Liver (tissue), 9 donors: Measurements from ENCODE around the gene MTMR1. TPM values are rescaled to one million over a fixed set of nuclear protein-coding genes. Genes with fewer than 3 reads are reported as not detected.
A peak's percentile ranks its signal among the peaks of the same experiment; 100 is the strongest.

Experiments used
- DNase-seq: peaks from one replicate; pipeline ENCODE4 v3.0.0-alpha.2; 2017; ENCODE audit warnings: low spot score
- H3K27ac ChIP-seq, 2 donors: one replicate each; pipeline ENCODE4 v1.7.0; 2013; ENCODE audit warnings: inconsistent platforms in 2 of 2, low read length in 2 of 2, control low read depth in 1 of 2, low read depth in 1 of 2, mild to moderate bottlenecking in 1 of 2
- H3K27me3 ChIP-seq, 4 donors: one replicate each; pipeline versions ENCODE4 v1.6.1 to v1.7.0; 2013; ENCODE audit warnings: low read length in 3 of 4, inconsistent platforms in 1 of 4, mild to moderate bottlenecking in 1 of 4, moderate library complexity in 1 of 4; ENCODE audit not compliant: control insufficient read depth in 4 of 4, insufficient read depth in 4 of 4
- H3K36me3 ChIP-seq, 4 donors: one replicate each; pipeline versions ENCODE4 v1.6.1 to v1.7.0; 2013; ENCODE audit warnings: low read length in 3 of 4, mild to moderate bottlenecking in 3 of 4, low read depth in 1 of 4, moderate library complexity in 1 of 4; ENCODE audit not compliant: control insufficient read depth in 4 of 4, insufficient read depth in 3 of 4
- H3K4me1 ChIP-seq, 4 donors: one replicate each; pipeline versions ENCODE4 v1.6.1 to v1.7.0; 2013; ENCODE audit warnings: low read length in 3 of 4, mild to moderate bottlenecking in 3 of 4, moderate library complexity in 1 of 4; ENCODE audit not compliant: control insufficient read depth in 4 of 4, insufficient read depth in 4 of 4
- H3K4me3 ChIP-seq, 3 donors: one replicate each; pipeline versions ENCODE4 v1.6.1 to v1.7.0; 2013; ENCODE audit warnings: low read length in 3 of 3, control low read depth in 1 of 3, low read depth in 1 of 3, mild to moderate bottlenecking in 1 of 3
- H3K9ac ChIP-seq, 2 donors: one replicate each; pipeline ENCODE4 v1.7.0; 2013; ENCODE audit warnings: low read length in 2 of 2, mild to moderate bottlenecking in 2 of 2, moderate library complexity in 2 of 2, control low read depth in 1 of 2, low read depth in 1 of 2
- H3K9me3 ChIP-seq, 4 donors: one replicate each; pipeline versions ENCODE4 v1.6.1 to v1.7.0; 2013; ENCODE audit warnings: low read length in 3 of 4; ENCODE audit not compliant: control insufficient read depth in 4 of 4
- CTCF ChIP-seq: fragments of 150-350 bp; IDR thresholded peaks from 2 replicates; pipeline ENCODE4 v1.5.1; 2017; ENCODE audit warnings: improper control_type of control experiment, low read depth, low read length; ENCODE audit not compliant: missing input control
- EGR1 ChIP-seq, 2 donors: IDR thresholded peaks; 2 replicates each; pipeline ENCODE4 v1.6.1; 2016 to 2018; ENCODE audit warnings: antibody characterized with exemption in 2 of 2, low read depth in 2 of 2
- GABPA ChIP-seq, 2 donors: IDR thresholded peaks in 1 of 2; conservative IDR thresholded peaks in 1 of 2; 2 replicates each; pipeline ENCODE4 v1.6.1; 2016; ENCODE audit warnings: antibody characterized with exemption in 2 of 2, mild to moderate bottlenecking in 1 of 2, moderate library complexity in 1 of 2
- HNF4A ChIP-seq, 2 donors: conservative IDR thresholded peaks; 2 replicates each; pipeline ENCODE4 v1.6.1; 2016; ENCODE audit warnings: antibody characterized with exemption in 2 of 2, mild to moderate bottlenecking in 2 of 2
- HNF4G ChIP-seq: IDR thresholded peaks from 2 replicates; pipeline ENCODE4 v1.6.1; 2016; ENCODE audit warnings: antibody characterized with exemption
- JUND ChIP-seq, 2 donors: IDR thresholded peaks; 2 replicates each; pipeline ENCODE4 v1.6.1; 2016; ENCODE audit warnings: antibody characterized with exemption in 2 of 2
- MAX ChIP-seq: IDR thresholded peaks from 2 replicates; pipeline ENCODE4 v1.6.1; 2016; ENCODE audit warnings: antibody characterized with exemption
- NR2F2 ChIP-seq: IDR thresholded peaks from 2 replicates; pipeline ENCODE4 v1.6.1; 2016; ENCODE audit warnings: antibody characterized with exemption
- RAD21 ChIP-seq, 2 donors: IDR thresholded peaks; 2 replicates each; pipeline ENCODE4 v1.6.1; 2016; ENCODE audit warnings: antibody characterized with exemption in 2 of 2, mild to moderate bottlenecking in 2 of 2
- REST ChIP-seq: IDR thresholded peaks from 2 replicates; pipeline ENCODE4 v1.6.1; 2016; ENCODE audit warnings: antibody characterized with exemption, mild to moderate bottlenecking
- RXRA ChIP-seq, 2 donors: IDR thresholded peaks; 2 replicates each; pipeline ENCODE4 v1.6.1; 2017 to 2018; ENCODE audit warnings: antibody characterized with exemption in 2 of 2, mild to moderate bottlenecking in 1 of 2
- SP1 ChIP-seq: IDR thresholded peaks from 2 replicates; pipeline ENCODE4 v1.6.1; 2018; ENCODE audit warnings: antibody characterized with exemption, mild to moderate bottlenecking
- YY1 ChIP-seq: IDR thresholded peaks from 2 replicates; pipeline ENCODE4 v1.6.1; 2016; ENCODE audit warnings: antibody characterized with exemption, mild to moderate bottlenecking
- ZBTB33 ChIP-seq: IDR thresholded peaks from 2 replicates; pipeline ENCODE4 v1.6.1; 2016; ENCODE audit warnings: antibody characterized with exemption
- WGBS: extraction: QIAGEN DNeasy Blood & Tissue Kit; methylation state at CpG from one replicate; pipeline ENCODE4 v1.1.7; 2013; 5-methylcytosine and 5-hydroxymethylcytosine counted together
- polyA plus RNA-seq, 2 donors: library from polyadenylated mRNA; stranded (reverse) in 1 of 2; unstranded in 1 of 2; fragments of 200-250 nt in 1 of 2; fragments of >200 nt in 1 of 2; fragmentation: Nextera tagmentation in 1 of 2; extraction: Ambion mirVana in 1 of 2; gene quantifications; one replicate each; pipeline versions ENCODE4 v1.2.1 to v1.2.3, GENCODE V29; 2013 to 2015
- total RNA-seq, 2 donors: library from RNA; depleted of rRNA; stranded (reverse); fragments of >200 nt; gene quantifications; one replicate each; pipeline ENCODE4 v1.2.3, GENCODE V29; 2014
- donor health status: healthy.
- donor health status: healthy.
- donor health status: healthy.
- donor health status: healthy.
- donor health status: healthy.

MTMR1 gene
- total and polyA plus RNA-seq, 4 donors = 2.5 to 13.4 (median 7.8) TPM

- Histone ChIP-seq H3K9ac (no peak overlapping the region), H3K4me3 (no peak overlapping the region), H3K4me1 (no peaks in the 10 kb centered on the region), H3K36me3 (peaks cover 0 to 4% (median 0%) of the 10 kb centered on the region in 4 donors), H3K27ac (no peak overlapping the region), H3K27me3 (no peaks in the 10 kb centered on the region), H3K9me3 (no peaks in the 10 kb centered on the region)
- TF ChIP-seq GABPA (IDR thresholded peaks at IDR 0.05 in 1 of 2, conservative IDR thresholded peaks at IDR 0.05 in 1 of 2) (no peak), RAD21 (IDR thresholded peaks at IDR 0.05) (peak in 1 of 2 donors; percentile 11), YY1 (no peak), ZBTB33 (no peak)
- DNase-seq = no peak
- 90% methylated on average over 13 of the region's 13 CpGs for WGBS
Observed at GRCh38 chrX:150766351-150767044, 73.3 kb downstream of the MTMR1 start.

GRCh38 chrX:150767045-150767395, 73.8 kb downstream of the MTMR1 start:
- H3K9ac ChIP-seq = no peak overlapping the region
- no peak for DNase-seq
- H3K27me3 ChIP-seq = no peaks in the 10 kb centered on the region
- 67% methylated on average over 9 of the region's 9 CpGs for WGBS
- H3K9me3 ChIP-seq = no peaks in the 10 kb centered on the region
- H3K4me3 ChIP-seq = no peak overlapping the region
- TF ChIP-seq SP1 (no peak), MAX (no peak), CTCF (no peak), GABPA (IDR thresholded peaks at IDR 0.05 in 1 of 2, conservative IDR thresholded peaks at IDR 0.05 in 1 of 2) (no peak), HNF4A (conservative IDR thresholded peaks at IDR 0.05) (no peak), EGR1 (IDR thresholded peaks at IDR 0.05; ENCODE audit: low read depth in 2 of 2) (no peak), NR2F2 (no peak), RAD21 (IDR thresholded peaks at IDR 0.05) (no peak), JUND (IDR thresholded peaks at IDR 0.05) (no peak), YY1 (no peak), HNF4G (no peak), REST (no peak), RXRA (IDR thresholded peaks at IDR 0.05) (no peak)
- peaks cover 0 to 4% (median 0%) of the 10 kb centered on the region in 4 donors for H3K36me3 ChIP-seq
- no peak overlapping the region for H3K27ac ChIP-seq
- H3K4me1 ChIP-seq = peaks cover 0 to 1% (median 0%) of the 10 kb centered on the region in 4 donors
